Peyer's patch (tissue), 4 donors: ENCODE data around the gene CHRDL2.

Source experiments
- CTCF ChIP-seq, 6 experiments: fragments of 450-650 bp in 4 of 6; fragments of 200-600 bp in 2 of 6; sonication (generic) in 1 of 6; IDR thresholded peaks; one replicate each; pipeline ENCODE4 v1.5.1; 2017 to 2019; ENCODE audit warnings: antibody characterized with exemption in 6 of 6, mild to moderate bottlenecking in 3 of 6, moderate library complexity in 1 of 6
- POLR2A ChIP-seq, 2 donors: fragments of 450-650 bp; IDR thresholded peaks; one replicate each; pipeline ENCODE4 v1.5.1; 2017; ENCODE audit warnings: antibody characterized with exemption in 2 of 2, mild to moderate bottlenecking in 2 of 2, moderate library complexity in 2 of 2

GRCh38 chr11:74701351-74701750 lies 29.9 kb downstream of the CHRDL2 start:
- no peak for TF ChIP-seq CTCF (IDR thresholded peaks at IDR 0.05)
- no peak for TF ChIP-seq POLR2A (IDR thresholded peaks at IDR 0.05)
